ENCODE data around the gene PLA2G7. TPM values are rescaled to one million over a fixed set of nuclear protein-coding genes. Genes with fewer than 3 reads are reported as not detected.

Gene PLA2G7
- total RNA-seq, 1 experiment from 2014 or later: 2.3 TPM

DNA sequence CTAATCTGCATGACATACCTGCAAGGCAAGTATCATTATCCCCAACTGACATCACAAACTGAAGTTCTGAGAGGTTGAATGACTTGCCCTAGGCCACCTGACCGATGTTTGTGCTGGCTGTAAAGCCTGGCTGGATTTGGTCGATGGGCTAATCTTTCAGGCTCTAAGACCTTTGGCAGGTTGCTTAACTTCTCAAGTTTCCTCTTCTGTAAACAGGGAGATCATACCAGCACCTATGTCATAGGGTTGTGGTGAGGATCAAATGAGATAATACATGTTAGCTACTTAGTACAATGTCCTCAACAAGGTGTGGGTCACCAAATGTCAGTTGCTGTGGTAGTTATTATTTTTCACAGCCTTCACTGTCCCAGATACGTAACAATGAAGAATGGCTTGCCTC is 25.8 kb upstream of the PLA2G7 start:
- no peak for TF ChIP-seq JUN (CRISPR knock-in tag; IDR thresholded peaks at IDR 0.05)
- TF ChIP-seq SOX15 (CRISPR knock-in tag; IDR thresholded peaks at IDR 0.05): no peak
- no peak for TF ChIP-seq ZBTB21 (CRISPR knock-in tag; IDR thresholded peaks at IDR 0.05; ENCODE audit: borderline replicate concordance)
- TF ChIP-seq SP1 (CRISPR knock-in tag; conservative IDR thresholded peaks at IDR 0.05): no peak
- TF ChIP-seq, protein P1, sequence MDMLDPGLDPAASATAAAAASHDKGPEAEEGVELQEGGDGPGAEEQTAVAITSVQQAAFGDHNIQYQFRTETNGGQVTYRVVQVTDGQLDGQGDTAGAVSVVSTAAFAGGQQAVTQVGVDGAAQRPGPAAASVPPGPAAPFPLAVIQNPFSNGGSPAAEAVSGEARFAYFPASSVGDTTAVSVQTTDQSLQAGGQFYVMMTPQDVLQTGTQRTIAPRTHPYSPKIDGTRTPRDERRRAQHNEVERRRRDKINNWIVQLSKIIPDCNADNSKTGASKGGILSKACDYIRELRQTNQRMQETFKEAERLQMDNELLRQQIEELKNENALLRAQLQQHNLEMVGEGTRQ (CRISPR knock-in tag; IDR thresholded peaks at IDR 0.05): no peak
- TF ChIP-seq, protein P2, sequence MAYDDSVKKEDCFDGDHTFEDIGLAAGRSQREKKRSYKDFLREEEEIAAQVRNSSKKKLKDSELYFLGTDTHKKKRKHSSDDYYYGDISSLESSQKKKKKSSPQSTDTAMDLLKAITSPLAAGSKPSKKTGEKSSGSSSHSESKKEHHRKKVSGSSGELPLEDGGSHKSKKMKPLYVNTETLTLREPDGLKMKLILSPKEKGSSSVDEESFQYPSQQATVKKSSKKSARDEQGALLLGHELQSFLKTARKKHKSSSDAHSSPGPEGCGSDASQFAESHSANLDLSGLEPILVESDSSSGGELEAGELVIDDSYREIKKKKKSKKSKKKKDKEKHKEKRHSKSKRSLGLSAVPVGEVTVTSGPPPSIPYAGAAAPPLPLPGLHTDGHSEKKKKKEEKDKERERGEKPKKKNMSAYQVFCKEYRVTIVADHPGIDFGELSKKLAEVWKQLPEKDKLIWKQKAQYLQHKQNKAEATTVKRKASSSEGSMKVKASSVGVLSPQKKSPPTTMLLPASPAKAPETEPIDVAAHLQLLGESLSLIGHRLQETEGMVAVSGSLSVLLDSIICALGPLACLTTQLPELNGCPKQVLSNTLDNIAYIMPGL (CRISPR knock-in tag; IDR thresholded peaks at IDR 0.05): no peak
- TF ChIP-seq, protein P3, sequence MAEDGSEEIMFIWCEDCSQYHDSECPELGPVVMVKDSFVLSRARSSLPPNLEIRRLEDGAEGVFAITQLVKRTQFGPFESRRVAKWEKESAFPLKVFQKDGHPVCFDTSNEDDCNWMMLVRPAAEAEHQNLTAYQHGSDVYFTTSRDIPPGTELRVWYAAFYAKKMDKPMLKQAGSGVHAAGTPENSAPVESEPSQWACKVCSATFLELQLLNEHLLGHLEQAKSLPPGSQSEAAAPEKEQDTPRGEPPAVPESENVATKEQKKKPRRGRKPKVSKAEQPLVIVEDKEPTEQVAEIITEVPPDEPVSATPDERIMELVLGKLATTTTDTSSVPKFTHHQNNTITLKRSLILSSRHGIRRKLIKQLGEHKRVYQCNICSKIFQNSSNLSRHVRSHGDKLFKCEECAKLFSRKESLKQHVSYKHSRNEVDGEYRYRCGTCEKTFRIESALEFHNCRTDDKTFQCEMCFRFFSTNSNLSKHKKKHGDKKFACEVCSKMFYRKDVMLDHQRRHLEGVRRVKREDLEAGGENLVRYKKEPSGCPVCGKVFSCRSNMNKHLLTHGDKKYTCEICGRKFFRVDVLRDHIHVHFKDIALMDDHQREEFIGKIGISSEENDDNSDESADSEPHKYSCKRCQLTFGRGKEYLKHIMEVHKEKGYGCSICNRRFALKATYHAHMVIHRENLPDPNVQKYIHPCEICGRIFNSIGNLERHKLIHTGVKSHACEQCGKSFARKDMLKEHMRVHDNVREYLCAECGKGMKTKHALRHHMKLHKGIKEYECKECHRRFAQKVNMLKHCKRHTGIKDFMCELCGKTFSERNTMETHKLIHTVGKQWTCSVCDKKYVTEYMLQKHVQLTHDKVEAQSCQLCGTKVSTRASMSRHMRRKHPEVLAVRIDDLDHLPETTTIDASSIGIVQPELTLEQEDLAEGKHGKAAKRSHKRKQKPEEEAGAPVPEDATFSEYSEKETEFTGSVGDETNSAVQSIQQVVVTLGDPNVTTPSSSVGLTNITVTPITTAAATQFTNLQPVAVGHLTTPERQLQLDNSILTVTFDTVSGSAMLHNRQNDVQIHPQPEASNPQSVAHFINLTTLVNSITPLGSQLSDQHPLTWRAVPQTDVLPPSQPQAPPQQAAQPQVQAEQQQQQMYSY (CRISPR knock-in tag; IDR thresholded peaks at IDR 0.05): no peak
- H3K36me3 Mint-ChIP-seq: no peaks in the 10 kb centered on the region; the same call in 1 of the 2 replicates
- POLR2A ChIA-PET: no interaction called here
- CTCF ChIA-PET: no interaction called here
- no peak overlapping the region for H3K4me3 Mint-ChIP-seq
- no peak for DNase-seq (ENCODE audit: low spot score)
- H3K4me1 Mint-ChIP-seq: no peaks in the 10 kb centered on the region
- H3K27me3 Mint-ChIP-seq (ENCODE audit: low read depth): no peaks in the 10 kb centered on the region
- no peak for ATAC-seq
- H3K27ac Mint-ChIP-seq: no peak overlapping the region
- peaks cover 6% of the 10 kb centered on the region; the same call in 1 of the 2 replicates for H3K9me3 Mint-ChIP-seq

DNA sequence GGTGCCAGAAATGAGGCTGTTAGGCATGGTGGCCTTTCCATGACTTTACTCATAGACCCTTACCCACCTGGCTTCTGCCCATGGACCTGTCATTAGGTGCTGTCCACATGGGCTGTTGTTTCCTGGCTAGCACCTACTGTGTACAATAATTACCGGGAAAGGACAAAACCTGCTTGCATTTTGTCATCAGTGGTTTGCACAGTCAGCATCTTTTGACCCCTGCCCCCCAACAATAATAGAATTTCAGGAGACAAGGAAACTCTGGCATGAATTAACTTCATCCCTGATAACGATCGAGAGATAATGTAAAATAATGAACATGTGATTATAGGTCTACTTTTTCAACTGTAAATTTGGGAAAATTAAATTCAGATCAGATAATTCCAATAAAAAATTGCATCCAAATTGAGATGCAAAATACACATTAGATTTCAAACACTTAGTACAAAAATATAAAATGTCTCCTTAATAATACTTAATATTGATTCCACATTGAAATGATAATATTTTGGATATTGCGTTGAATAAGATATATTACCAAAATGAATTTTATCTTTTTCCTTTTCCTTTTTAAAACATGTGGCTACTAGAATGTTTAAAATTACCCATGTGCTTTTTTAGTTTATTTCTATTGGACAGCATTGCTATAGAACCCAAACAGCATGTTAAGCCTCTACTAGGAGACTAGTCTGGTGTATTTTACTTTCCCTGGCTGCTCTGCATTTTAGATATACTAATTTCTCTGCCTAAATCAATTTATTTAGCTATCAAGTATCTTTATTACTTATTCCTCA is 24.0 kb upstream of the PLA2G7 start:
- H3K27ac Mint-ChIP-seq: no peak overlapping the region
- ATAC-seq: no peak
- CTCF ChIA-PET: no interaction called here
- no peaks in the 10 kb centered on the region; the same call in 1 of the 2 replicates for H3K36me3 Mint-ChIP-seq
- TF ChIP-seq PRRX2 (CRISPR knock-in tag; IDR thresholded peaks at IDR 0.05): no peak
- TF ChIP-seq ZNF671 (CRISPR knock-in tag; IDR thresholded peaks at IDR 0.05): no peak
- no peak for TF ChIP-seq SOX15 (CRISPR knock-in tag; IDR thresholded peaks at IDR 0.05)
- TF ChIP-seq, protein P4, sequence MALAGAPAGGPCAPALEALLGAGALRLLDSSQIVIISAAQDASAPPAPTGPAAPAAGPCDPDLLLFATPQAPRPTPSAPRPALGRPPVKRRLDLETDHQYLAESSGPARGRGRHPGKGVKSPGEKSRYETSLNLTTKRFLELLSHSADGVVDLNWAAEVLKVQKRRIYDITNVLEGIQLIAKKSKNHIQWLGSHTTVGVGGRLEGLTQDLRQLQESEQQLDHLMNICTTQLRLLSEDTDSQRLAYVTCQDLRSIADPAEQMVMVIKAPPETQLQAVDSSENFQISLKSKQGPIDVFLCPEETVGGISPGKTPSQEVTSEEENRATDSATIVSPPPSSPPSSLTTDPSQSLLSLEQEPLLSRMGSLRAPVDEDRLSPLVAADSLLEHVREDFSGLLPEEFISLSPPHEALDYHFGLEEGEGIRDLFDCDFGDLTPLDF (CRISPR knock-in tag; IDR thresholded peaks at IDR 0.05): no peak
- TF ChIP-seq KAT7 (CRISPR knock-in tag; IDR thresholded peaks at IDR 0.05; ENCODE audit: borderline replicate concordance): no peak
- POLR2A ChIA-PET: no interaction called here
- H3K4me1 Mint-ChIP-seq: no peaks in the 10 kb centered on the region
- peaks cover 6% of the 10 kb centered on the region; the same call in 1 of the 2 replicates for H3K9me3 Mint-ChIP-seq
- DNase-seq (ENCODE audit: low spot score): no peak
- H3K4me3 Mint-ChIP-seq: no peak overlapping the region
- no peaks in the 10 kb centered on the region for H3K27me3 Mint-ChIP-seq (ENCODE audit: low read depth)

DNA sequence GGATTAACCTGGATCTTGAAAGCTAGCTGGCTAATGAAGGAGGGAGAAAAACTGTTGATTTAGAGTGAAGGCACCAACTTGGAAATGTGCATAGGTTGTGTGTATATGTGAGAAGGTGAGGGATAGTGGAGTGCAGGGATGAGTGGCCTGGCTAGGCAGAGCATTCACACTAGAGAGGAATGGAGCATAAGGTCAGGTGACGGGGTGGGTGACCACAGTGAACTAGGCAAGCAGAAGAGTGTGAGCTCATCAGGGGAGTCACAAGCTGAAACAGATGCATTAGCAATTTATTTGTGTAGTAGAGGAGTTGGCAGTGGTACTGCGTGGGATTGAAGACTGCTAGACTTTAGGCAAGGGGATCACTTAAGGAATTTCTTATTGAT is 22.0 kb upstream of the PLA2G7 start:
- Mint-ChIP-seq H3K9me3 (no peaks in the 10 kb centered on the region), H3K4me3 (no peak overlapping the region), H3K27ac (no peak overlapping the region), H3K27me3 (ENCODE audit: low read depth) (no peaks in the 10 kb centered on the region), H3K4me1 (peaks cover 2% of the 10 kb centered on the region; the same call in 1 of the 2 replicates), H3K36me3 (no peaks in the 10 kb centered on the region)
- TF ChIP-seq, protein P1 (CRISPR knock-in tag; IDR thresholded peaks at IDR 0.05): 0 out of 2 replicates have a peak, but pooled peaks have one; percentile 19
- no peak for TF ChIP-seq TEAD1 (CRISPR knock-in tag; IDR thresholded peaks at IDR 0.05)
- POLR2A ChIA-PET: no interaction called here
- DNase-seq (ENCODE audit: low spot score) (no peak), ATAC-seq (peak; percentile 36)
- CTCF ChIA-PET: no interaction called here

All from WTC11 (cell line).